GM12891 (cell line): ENCODE results near the gene KDR.

Experiments
- DNase-seq: peaks from one replicate; pipeline ENCODE4 v3.0.0; 2011; ENCODE audit warnings: low spot score; ENCODE audit not compliant: insufficient read length
- FAIRE-seq: peaks from 2 replicates; lab custom pipeline; 2011; peaks lifted over from hg19 to GRCh38; lab: Jason Lieb, UNC
- PAX5 ChIP-seq: IDR thresholded peaks from 2 replicates; pipeline ENCODE4 v1.6.1; 2011; ENCODE audit warnings: low read length, moderate library complexity, mild to moderate bottlenecking; ENCODE audit not compliant: insufficient read depth, severe bottlenecking
- POLR2A ChIP-seq: IDR thresholded peaks from 2 replicates; pipeline ENCODE4 v1.6.1; 2011; ENCODE audit warnings: low read depth, low read length, control low read depth
- POLR2AphosphoS5 ChIP-seq: IDR thresholded peaks from 2 replicates; pipeline ENCODE4 v1.6.1; 2011; ENCODE audit warnings: low read depth, low read length, control low read depth
- POU2F2 ChIP-seq: IDR thresholded peaks from 2 replicates; pipeline ENCODE4 v1.6.1; 2011; ENCODE audit warnings: low read depth, mild to moderate bottlenecking, control low read depth, low read length, moderate library complexity
- SPI1 ChIP-seq: IDR thresholded peaks from 2 replicates; pipeline ENCODE4 v1.6.1; 2011; ENCODE audit warnings: low read depth, low read length, control low read depth
- TAF1 ChIP-seq: IDR thresholded peaks from 2 replicates; pipeline ENCODE4 v1.6.1; 2011; ENCODE audit warnings: low read depth, low read length, control low read depth

KDR gene

GRCh38 chr4:55154933-55155332, 29.5 kb upstream of the KDR start:
- no peak for FAIRE-seq
- TF ChIP-seq SPI1 (no peak), TAF1 (no peak), PAX5 (no peak), POLR2AphosphoS5 (no peak), POLR2A (no peak), POU2F2 (no peak)
- no peak for DNase-seq

- FAIRE-seq (no peak), DNase-seq (no peak)
- TF ChIP-seq POLR2A, result no peak
- no peak for TF ChIP-seq TAF1
- no peak for TF ChIP-seq SPI1
- TF ChIP-seq POU2F2, result no peak
- no peak for TF ChIP-seq PAX5
- no peak for TF ChIP-seq POLR2AphosphoS5
These were observed 29.0 kb upstream of the KDR start for GRCh38 chr4:55154290-55154880.

GRCh38 chr4:55143858-55144257, 18.5 kb upstream of the KDR start:
- no peak for FAIRE-seq
- no peak for DNase-seq
- TF ChIP-seq TAF1, result no peak
- no peak for TF ChIP-seq POLR2AphosphoS5
- TF ChIP-seq PAX5, result no peak
- no peak for TF ChIP-seq POLR2A
- no peak for TF ChIP-seq POU2F2
- TF ChIP-seq SPI1, result no peak

- DNase-seq (no peak), FAIRE-seq (no peak)
- no peak for TF ChIP-seq POU2F2
These were observed 13.0 kb upstream of the KDR start for GRCh38 chr4:55138367-55138766.

- FAIRE-seq, result peak; percentile 16
- TF ChIP-seq POU2F2 (no peak), PAX5 (no peak), POLR2A (no peak), POLR2AphosphoS5 (no peak), TAF1 (no peak), SPI1 (no peak)
- DNase-seq, result no peak
These were observed 11.2 kb upstream of the KDR start for GRCh38 chr4:55136634-55137033.

- no peak for TF ChIP-seq POLR2A
- TF ChIP-seq POU2F2, result no peak
- no peak for TF ChIP-seq TAF1
- no peak for TF ChIP-seq POLR2AphosphoS5
- TF ChIP-seq SPI1, result no peak
- no peak for TF ChIP-seq PAX5
- no peak for FAIRE-seq
- DNase-seq, result no peak
These were observed 8.6 kb upstream of the KDR start for GRCh38 chr4:55133951-55134350.

- DNase-seq (no peak), FAIRE-seq (no peak)
- TF ChIP-seq SPI1, result no peak
- no peak for TF ChIP-seq POLR2A
- TF ChIP-seq POU2F2, result no peak
- no peak for TF ChIP-seq PAX5
- TF ChIP-seq TAF1, result no peak
- no peak for TF ChIP-seq POLR2AphosphoS5
These were observed 7.4 kb upstream of the KDR start for GRCh38 chr4:55132775-55133174.

- no peak for TF ChIP-seq POU2F2
- no peak for TF ChIP-seq POLR2AphosphoS5
- no peak for TF ChIP-seq PAX5
- no peak for TF ChIP-seq TAF1
- TF ChIP-seq SPI1, result no peak
- TF ChIP-seq POLR2A, result no peak
- DNase-seq (no peak), FAIRE-seq (no peak)
These were observed 2.1 kb upstream of the KDR start for GRCh38 chr4:55127521-55127920.

- no peak for FAIRE-seq
- TF ChIP-seq TAF1, result no peak
- TF ChIP-seq SPI1, result no peak
- no peak for TF ChIP-seq POU2F2
- TF ChIP-seq POLR2AphosphoS5, result no peak
- TF ChIP-seq POLR2A, result no peak
- no peak for TF ChIP-seq PAX5
- DNase-seq, result no peak
These were observed 1.7 kb upstream of the KDR start for GRCh38 chr4:55127053-55127452.

GRCh38 chr4:55125763-55126541, 557 bp upstream of the KDR start:
- no peak for DNase-seq
- no peak for FAIRE-seq

More at GRCh38 chr4:55125763-55126541, 557 bp upstream of the KDR start:
- TF ChIP-seq TAF1 (no peak), POLR2AphosphoS5 (no peak), SPI1 (no peak), POU2F2 (no peak), PAX5 (no peak), POLR2A (no peak)
